Skeletal muscle satellite cell (primary cell): ENCODE results near the gene MYBPC1.
"Not testable (repeated sequence)": the region's sequence is repeated elsewhere in the genome, so short reads cannot be mapped to it uniquely, and the experiment has no call there.

Experiments used
- H3K27me3 ChIP-seq: 2 replicates; pipeline ENCODE4 v1.7.0; 2013; ENCODE audit warnings: low read length; ENCODE audit not compliant: control insufficient read depth, insufficient read depth
- H3K36me3 ChIP-seq: 2 replicates; pipeline ENCODE4 v1.7.0; 2013; ENCODE audit warnings: mild to moderate bottlenecking, control low read depth, low read length; ENCODE audit not compliant: insufficient read depth
- H3K4me1 ChIP-seq: 2 replicates; pipeline ENCODE4 v1.7.0; 2013; ENCODE audit warnings: low read length; ENCODE audit not compliant: control insufficient read depth, insufficient read depth
- H3K4me2 ChIP-seq: 2 replicates; pipeline ENCODE4 v1.7.0; 2013; ENCODE audit warnings: mild to moderate bottlenecking, low read length
- H3K4me3 ChIP-seq: 2 replicates; pipeline ENCODE4 v1.7.0; 2013; ENCODE audit warnings: low read length
- H3K9ac ChIP-seq: 2 replicates; pipeline ENCODE4 v1.7.0; 2013; ENCODE audit warnings: mild to moderate bottlenecking, low read depth, low read length, moderate library complexity
- H3K9me3 ChIP-seq: replicated peaks from 2 replicates; pipeline ENCODE4 v1.7.0; 2013; ENCODE audit warnings: mild to moderate bottlenecking, control low read depth, low read length

Gene MYBPC1

DNA sequence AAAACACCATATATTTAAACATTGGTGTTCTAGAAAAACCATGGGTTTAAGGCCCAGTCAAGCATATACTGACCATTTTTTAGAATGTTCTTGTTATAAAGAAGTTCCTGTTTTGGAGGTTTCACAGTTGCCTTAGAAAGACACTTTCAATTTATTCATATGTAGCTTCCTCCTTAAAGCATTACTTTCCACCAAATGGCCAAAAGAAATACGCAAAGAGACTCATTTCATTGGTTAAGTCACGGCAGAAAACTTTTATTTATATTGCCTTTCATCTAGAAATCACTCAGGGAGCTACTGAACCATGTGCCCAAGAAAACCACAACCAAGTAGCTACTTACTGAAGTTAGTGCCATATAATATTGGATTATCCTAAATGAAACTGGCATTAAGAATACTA is 40.0 kb downstream of the MYBPC1 start:
- H3K27me3 ChIP-seq = no peaks in the 10 kb centered on the region
- no peak overlapping the region for H3K4me2 ChIP-seq
- H3K9ac ChIP-seq = no peak overlapping the region
- no peaks in the 10 kb centered on the region for H3K36me3 ChIP-seq
- no peaks in the 10 kb centered on the region for H3K4me1 ChIP-seq
- H3K9me3 ChIP-seq = no peaks in the 10 kb centered on the region
- no peak overlapping the region for H3K4me3 ChIP-seq

DNA sequence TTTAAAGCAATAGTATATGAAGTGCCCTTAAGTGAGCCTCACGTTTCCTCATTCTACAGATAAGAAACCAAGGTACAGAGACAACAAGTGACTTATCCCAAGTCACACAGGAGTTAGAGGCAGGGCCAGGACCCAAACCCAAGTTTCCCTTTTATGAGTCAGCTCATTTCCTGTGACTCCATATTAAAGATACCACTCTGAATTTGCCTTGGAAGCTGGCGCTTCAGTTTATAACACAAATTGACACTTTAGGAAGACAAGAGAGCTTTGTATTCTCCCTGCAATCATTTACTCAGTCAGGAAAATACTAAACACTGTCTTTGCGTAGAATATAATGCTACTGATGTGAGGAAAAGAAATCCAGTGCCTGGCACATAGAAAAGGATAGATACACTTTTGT is 43.2 kb downstream of the MYBPC1 start:
- no peak overlapping the region for H3K9ac ChIP-seq
- no peaks in the 10 kb centered on the region for H3K36me3 ChIP-seq
- no peak overlapping the region for H3K4me2 ChIP-seq
- H3K4me3 ChIP-seq = no peak overlapping the region
- no peaks in the 10 kb centered on the region for H3K27me3 ChIP-seq
- H3K9me3 ChIP-seq = no peaks in the 10 kb centered on the region
- H3K4me1 ChIP-seq = no peaks in the 10 kb centered on the region

DNA sequence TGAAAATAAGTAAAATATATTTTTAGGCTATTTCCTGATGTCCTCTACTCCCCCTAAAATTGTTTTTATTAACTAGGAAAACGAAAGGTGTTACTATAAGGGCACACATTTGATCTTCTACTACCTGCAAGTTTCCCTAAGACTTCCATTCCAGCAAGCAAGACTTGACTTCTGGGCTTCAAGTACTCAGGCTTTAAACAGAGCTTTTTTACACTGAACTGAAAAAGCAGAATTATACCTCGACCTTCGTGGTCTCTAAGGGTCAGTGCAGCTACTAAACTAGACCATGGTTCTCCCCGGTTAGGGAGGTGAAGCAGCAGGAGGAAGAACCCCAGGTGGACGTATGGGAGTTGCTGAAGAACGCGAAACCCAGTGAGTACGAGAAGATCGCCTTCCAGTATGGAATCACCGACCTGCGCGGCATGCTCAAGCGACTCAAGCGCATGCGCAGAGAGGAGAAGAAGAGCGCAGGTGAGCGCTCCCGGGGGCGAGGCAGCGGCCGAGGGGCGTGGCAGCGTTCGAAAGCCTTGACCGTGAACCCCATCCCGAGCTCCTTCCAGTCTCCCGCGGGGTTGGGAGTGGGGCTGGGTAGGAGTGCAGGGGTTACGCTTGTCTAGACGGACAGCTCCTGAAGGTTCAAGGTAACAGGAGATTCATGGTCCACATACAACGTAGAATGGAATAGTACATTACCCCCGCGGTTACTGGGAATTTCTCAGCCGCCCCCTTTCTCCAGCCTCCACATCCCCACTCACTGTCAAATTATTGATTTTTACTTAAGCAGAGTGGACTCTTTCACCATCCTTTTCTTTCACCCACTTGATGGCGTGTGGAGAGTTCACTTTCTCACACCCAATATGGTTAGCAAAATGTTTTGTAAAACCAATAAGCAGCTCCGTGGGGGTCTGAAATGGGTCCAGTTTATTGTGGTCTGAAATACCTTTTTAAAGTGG is 47.6 kb downstream of the MYBPC1 start:
- Histone ChIP-seq H3K9ac (no peak overlapping the region), H3K36me3 (no peaks in the 10 kb centered on the region), H3K4me3 (no peak overlapping the region), H3K9me3 (no peaks in the 10 kb centered on the region), H3K4me2 (peak overlapping the region; percentile 51), H3K27me3 (no peaks in the 10 kb centered on the region), H3K4me1 (no peaks in the 10 kb centered on the region)

DNA sequence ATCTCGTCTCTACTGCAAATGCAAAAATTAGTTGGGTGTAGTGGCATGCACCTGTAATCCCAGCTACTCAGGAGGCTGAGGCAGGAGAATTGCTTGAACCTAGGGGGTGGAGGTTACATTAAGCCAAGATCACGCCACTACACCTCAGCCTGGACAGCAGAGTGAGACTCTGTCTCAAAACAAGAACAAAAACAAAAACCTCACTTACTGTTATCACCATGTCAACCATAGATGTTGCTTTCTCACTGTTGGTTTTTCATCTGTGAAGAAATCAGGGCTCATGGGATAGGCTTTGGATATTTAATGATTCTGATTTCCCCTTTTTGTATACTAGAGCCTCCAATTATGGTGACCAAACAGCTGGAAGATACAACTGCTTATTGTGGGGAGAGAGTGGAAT is 52.9 kb downstream of the MYBPC1 start:
- Histone ChIP-seq H3K27me3 (no peaks in the 10 kb centered on the region), H3K36me3 (no peaks in the 10 kb centered on the region), H3K4me2 (no peak overlapping the region), H3K4me3 (no peak overlapping the region), H3K4me1 (no peaks in the 10 kb centered on the region), H3K9me3 (no peaks in the 10 kb centered on the region), H3K9ac (no peak overlapping the region)

DNA sequence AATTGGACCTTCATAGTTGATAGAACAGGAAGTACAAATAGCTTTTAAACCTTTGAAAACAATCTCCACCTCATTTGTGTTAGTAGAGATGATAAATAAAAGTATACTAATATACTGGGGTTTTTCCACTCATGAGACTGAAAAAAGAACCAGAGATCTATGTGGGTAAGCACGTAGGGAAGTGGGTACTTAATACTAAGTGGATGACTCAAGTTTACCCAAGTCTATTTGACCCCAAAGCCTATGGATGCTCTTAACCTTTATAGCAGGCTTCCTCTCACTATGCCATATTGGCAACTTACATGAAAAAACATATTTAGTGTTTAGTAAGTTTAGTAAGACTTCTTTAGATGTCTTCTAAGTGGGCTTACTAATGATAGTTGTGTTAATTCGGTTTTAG is 53.4 kb downstream of the MYBPC1 start:
- no peaks in the 10 kb centered on the region for H3K36me3 ChIP-seq
- no peaks in the 10 kb centered on the region for H3K27me3 ChIP-seq
- no peaks in the 10 kb centered on the region for H3K4me1 ChIP-seq
- H3K9me3 ChIP-seq = no peaks in the 10 kb centered on the region
- no peak overlapping the region for H3K4me2 ChIP-seq
- no peak overlapping the region for H3K9ac ChIP-seq
- no peak overlapping the region for H3K4me3 ChIP-seq

DNA sequence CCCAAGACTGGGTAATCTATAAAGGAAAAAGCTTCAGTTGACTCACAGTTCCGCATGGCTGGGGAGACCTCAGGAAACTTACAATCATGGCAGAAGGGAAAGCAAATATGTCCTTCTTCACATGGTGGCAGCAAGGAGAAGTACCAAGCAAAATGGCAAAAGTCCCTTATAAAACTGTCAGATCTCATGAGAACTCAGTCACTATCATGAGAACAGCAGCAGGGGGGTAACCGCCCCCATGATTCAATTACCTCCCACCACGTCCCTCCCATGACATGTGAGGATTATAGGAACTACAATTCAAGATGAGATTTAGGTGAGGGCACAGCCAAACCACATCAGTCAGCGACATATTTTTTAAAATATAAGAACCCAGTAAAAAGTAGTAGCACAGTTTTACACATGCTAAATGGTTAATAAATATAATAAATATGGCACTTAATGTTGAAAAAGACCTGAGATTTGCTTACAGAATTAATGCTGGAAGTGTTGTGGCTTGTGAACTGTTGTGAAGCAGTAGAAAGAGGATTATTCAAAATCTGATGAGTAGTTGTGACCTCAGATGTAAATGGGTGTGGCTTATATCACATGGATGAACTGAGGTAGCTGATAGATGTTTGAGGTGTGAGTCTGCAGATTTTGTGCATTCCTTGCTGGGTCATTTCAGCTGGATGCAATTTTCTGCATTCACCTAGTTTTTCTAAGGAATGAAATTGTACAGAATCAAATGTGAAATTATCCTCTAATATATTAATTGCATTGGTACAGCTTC is 55.8 kb downstream of the MYBPC1 start:
- H3K4me3 ChIP-seq = no peak overlapping the region
- no peaks in the 10 kb centered on the region for H3K27me3 ChIP-seq
- no peaks in the 10 kb centered on the region for H3K36me3 ChIP-seq
- H3K9ac ChIP-seq = no peak overlapping the region
- no peaks in the 10 kb centered on the region for H3K4me1 ChIP-seq
- no peaks in the 10 kb centered on the region for H3K9me3 ChIP-seq
- H3K4me2 ChIP-seq = no peak overlapping the region

- no peaks in the 10 kb centered on the region for H3K36me3 ChIP-seq
- H3K27me3 ChIP-seq = no peaks in the 10 kb centered on the region
- H3K9me3 ChIP-seq = no peaks in the 10 kb centered on the region
- no peak overlapping the region for H3K4me2 ChIP-seq
- no peak overlapping the region for H3K4me3 ChIP-seq
- H3K9ac ChIP-seq = no peak overlapping the region
- no peaks in the 10 kb centered on the region for H3K4me1 ChIP-seq
Measured at GRCh38 chr12:101653030-101653429, 58.3 kb downstream of the MYBPC1 start.

DNA sequence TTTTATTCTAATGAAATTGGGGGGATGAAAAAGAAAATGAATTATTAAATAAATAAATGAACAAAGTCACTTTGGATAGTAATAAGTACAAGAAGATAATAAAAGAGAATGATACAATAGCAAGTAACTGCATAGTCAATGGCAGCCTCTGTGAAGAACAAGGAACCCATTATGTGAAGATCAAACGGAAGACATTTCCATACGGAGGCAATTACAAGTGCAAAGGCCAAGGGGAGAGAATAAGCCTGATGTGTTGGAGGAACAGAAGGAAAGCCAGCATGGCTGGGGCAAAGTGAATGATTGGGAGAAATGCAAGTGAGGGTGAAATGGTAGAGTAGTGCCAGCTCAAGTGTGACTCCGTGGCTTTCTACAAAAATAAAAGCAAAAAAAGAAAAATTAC is 58.7 kb downstream of the MYBPC1 start:
- no peak overlapping the region for H3K4me3 ChIP-seq
- no peak overlapping the region for H3K9ac ChIP-seq
- no peaks in the 10 kb centered on the region for H3K9me3 ChIP-seq
- no peaks in the 10 kb centered on the region for H3K27me3 ChIP-seq
- no peak overlapping the region for H3K4me2 ChIP-seq
- no peaks in the 10 kb centered on the region for H3K36me3 ChIP-seq
- no peaks in the 10 kb centered on the region for H3K4me1 ChIP-seq

DNA sequence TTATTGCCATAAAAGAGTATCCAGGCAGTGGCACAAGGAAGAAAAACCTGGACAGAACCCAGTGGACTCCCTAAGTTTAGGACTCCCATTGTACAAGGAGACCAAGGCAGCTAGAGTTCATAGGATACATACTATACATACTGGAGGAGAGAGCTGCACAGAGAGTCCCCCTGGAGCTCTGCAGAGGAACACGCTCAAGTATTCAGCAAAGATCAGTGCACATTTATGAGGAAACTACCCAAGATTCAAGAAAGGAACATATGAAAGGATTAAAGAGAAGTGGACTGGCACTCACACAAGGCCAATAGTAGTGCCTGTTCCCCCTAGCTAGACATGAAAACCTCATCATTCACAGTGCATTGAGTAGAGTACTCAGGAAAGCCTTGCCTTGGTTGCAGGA is 59.7 kb downstream of the MYBPC1 start:
- Histone ChIP-seq H3K9ac (no peak overlapping the region), H3K27me3 (no peaks in the 10 kb centered on the region), H3K36me3 (no peaks in the 10 kb centered on the region), H3K4me3 (no peak overlapping the region), H3K4me1 (no peaks in the 10 kb centered on the region), H3K9me3 (no peaks in the 10 kb centered on the region), H3K4me2 (no peak overlapping the region)

DNA sequence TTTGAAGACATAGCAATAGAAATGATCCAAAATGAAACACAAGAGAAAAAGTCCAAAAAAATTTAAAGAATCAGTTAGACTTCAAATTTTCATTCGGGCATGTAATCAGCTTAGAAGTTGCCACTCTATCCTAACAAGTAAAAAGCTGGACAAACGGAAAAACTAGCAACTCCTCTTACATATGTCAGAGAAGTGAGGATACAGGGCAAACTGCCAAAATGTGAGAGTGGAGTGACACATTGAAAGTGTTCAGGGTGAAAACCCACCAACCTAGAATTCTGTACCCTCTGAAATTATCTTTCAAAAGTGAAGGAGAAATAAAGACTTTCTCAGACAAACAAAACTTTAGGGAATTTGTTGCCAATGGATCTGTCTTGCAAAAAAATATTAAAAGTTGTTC is 60.6 kb downstream of the MYBPC1 start:
- no peaks in the 10 kb centered on the region for H3K36me3 ChIP-seq
- H3K4me3 ChIP-seq = no peak overlapping the region
- H3K4me1 ChIP-seq = no peaks in the 10 kb centered on the region
- H3K9ac ChIP-seq = no peak overlapping the region
- H3K4me2 ChIP-seq = no peak overlapping the region
- no peaks in the 10 kb centered on the region for H3K9me3 ChIP-seq
- H3K27me3 ChIP-seq = no peaks in the 10 kb centered on the region

DNA sequence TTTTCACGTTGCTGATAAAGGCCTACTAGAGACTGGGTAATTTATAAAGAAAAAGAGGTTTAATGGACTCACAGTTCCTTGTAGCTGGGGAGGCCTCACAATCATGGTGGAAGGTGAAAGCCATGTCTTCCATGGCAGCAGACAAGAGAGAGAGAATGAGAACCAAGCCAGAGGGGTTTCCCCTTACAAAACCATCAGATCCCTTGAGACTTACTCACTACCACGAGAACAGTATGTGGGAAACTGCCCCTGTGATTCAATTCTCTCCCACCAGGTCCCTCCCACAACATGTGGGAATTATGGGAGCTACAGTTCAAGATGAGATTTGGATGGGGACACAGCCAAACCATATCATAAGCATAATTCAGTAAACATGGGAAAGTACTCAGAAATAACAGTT is 65.9 kb downstream of the MYBPC1 start:
- not testable (repeated sequence) for H3K27me3 ChIP-seq

More for the DNA sequence above, 65.9 kb downstream of the MYBPC1 start:
- not testable (repeated sequence) for H3K4me1 ChIP-seq, H3K9me3 ChIP-seq, H3K36me3 ChIP-seq, H3K4me2 ChIP-seq, H3K4me3 ChIP-seq, H3K9ac ChIP-seq
